ENCODE results near the gene CEP170. TPM values are rescaled to one million over a fixed set of nuclear protein-coding genes. Genes with fewer than 3 reads are reported as not detected.

Gene CEP170
- total RNA-seq, 1 donor from 2014 or later: 168 TPM

- peaks cover 1% of the 10 kb centered on the region for H3K27me3 Mint-ChIP-seq (ENCODE audit: unreplicated experiment)
- no peak for TF ChIP-seq CTCF (IDR thresholded peaks at IDR 0.05; ENCODE audit: unreplicated experiment)
- peaks cover 10% of the 10 kb centered on the region for H3K36me3 Mint-ChIP-seq (ENCODE audit: low read depth, unreplicated experiment)
- H3K27ac Mint-ChIP-seq (ENCODE audit: unreplicated experiment): no peak overlapping the region
- DNase-seq (ENCODE audit: low spot score): no peak
- H3K4me3 Mint-ChIP-seq (ENCODE audit: unreplicated experiment): no peak overlapping the region
- no peaks in the 10 kb centered on the region for H3K9me3 Mint-ChIP-seq (ENCODE audit: unreplicated experiment)
- peaks cover 33% of the 10 kb centered on the region for H3K4me1 Mint-ChIP-seq (ENCODE audit: unreplicated experiment)
These were observed 18.9 kb upstream of the CEP170 start for GRCh38 chr1:243273945-243274344.

GRCh38 chr1:243273506-243273905, 18.4 kb upstream of the CEP170 start:
- no peak for DNase-seq (ENCODE audit: low spot score)
- TF ChIP-seq CTCF (IDR thresholded peaks at IDR 0.05; ENCODE audit: unreplicated experiment): no peak
- peaks cover 1% of the 10 kb centered on the region for H3K27me3 Mint-ChIP-seq (ENCODE audit: unreplicated experiment)
- H3K4me3 Mint-ChIP-seq (ENCODE audit: unreplicated experiment): no peak overlapping the region
- H3K9me3 Mint-ChIP-seq (ENCODE audit: unreplicated experiment): no peaks in the 10 kb centered on the region
- H3K4me1 Mint-ChIP-seq (ENCODE audit: unreplicated experiment): peaks cover 36% of the 10 kb centered on the region
- no peak overlapping the region for H3K27ac Mint-ChIP-seq (ENCODE audit: unreplicated experiment)
- H3K36me3 Mint-ChIP-seq (ENCODE audit: low read depth, unreplicated experiment): peaks cover 10% of the 10 kb centered on the region

GRCh38 chr1:243272401-243272800, 17.3 kb upstream of the CEP170 start:
- TF ChIP-seq CTCF (IDR thresholded peaks at IDR 0.05; ENCODE audit: unreplicated experiment): no peak
- Mint-ChIP-seq H3K27ac (ENCODE audit: unreplicated experiment) (no peak overlapping the region), H3K27me3 (ENCODE audit: unreplicated experiment) (peaks cover 1% of the 10 kb centered on the region), H3K9me3 (ENCODE audit: unreplicated experiment) (no peaks in the 10 kb centered on the region), H3K4me1 (ENCODE audit: unreplicated experiment) (peaks cover 47% of the 10 kb centered on the region), H3K4me3 (ENCODE audit: unreplicated experiment) (no peak overlapping the region), H3K36me3 (ENCODE audit: low read depth, unreplicated experiment) (peaks cover 18% of the 10 kb centered on the region)
- no peak for DNase-seq (ENCODE audit: low spot score)

DNA sequence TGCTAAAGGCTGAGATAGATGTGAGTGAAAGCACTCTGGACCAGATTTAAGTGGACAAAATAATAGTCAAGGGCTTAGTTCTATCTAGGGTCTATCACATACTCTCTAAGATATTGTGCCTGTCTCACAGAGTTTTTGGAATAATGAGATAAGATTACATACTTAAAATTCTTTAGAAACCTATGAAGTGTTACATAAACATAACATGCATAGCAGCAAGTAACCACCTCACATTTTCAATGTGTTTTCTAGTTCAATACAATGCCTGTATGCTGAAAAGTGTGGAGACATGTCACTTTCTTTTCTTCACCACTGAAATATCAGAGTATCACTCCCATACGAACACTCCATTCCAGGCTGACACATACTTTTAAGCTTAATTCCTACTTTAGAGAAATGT, 16.9 kb upstream of the CEP170 start:
- Mint-ChIP-seq H3K27me3 (ENCODE audit: unreplicated experiment) (peaks cover 1% of the 10 kb centered on the region), H3K4me3 (ENCODE audit: unreplicated experiment) (no peak overlapping the region), H3K9me3 (ENCODE audit: unreplicated experiment) (no peaks in the 10 kb centered on the region), H3K27ac (ENCODE audit: unreplicated experiment) (no peak overlapping the region), H3K4me1 (ENCODE audit: unreplicated experiment) (peaks cover 47% of the 10 kb centered on the region), H3K36me3 (ENCODE audit: low read depth, unreplicated experiment) (peaks cover 18% of the 10 kb centered on the region)
- DNase-seq (ENCODE audit: low spot score): no peak
- TF ChIP-seq CTCF (IDR thresholded peaks at IDR 0.05; ENCODE audit: unreplicated experiment): no peak

DNA sequence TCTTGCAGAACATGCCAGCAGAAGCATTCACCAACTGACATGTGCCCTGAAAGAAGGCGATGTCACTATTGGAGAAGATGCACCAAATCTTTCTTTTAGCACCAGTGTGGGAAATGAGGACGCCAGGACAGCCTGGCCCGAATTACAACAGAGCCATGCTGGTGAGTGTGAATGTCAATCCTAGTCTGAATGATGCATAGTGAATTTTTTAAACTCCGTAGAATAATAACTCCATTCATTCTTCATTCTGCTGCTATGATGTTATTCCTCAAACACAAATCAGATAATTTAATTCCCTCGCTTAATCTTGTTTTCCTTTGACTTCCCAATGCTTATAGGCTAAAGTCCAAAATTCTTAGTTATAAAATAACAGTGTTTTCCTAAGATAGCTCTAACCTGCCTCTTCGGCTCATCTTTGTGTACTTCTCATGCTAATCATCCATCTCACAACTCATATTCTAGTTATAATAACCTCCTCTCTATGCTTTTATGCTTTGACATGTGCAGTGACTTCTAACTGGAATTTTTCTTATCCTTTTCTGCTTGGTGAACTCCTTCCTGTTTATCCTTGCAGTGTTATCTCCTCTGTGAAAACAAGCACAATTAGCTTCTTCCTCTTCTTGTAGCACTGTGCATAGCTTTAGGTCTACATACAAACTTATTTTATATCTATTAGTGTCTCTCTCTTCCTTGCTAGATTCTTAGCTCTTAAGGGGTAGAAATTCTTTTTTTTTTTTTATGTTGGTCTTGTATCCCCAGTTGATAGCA, 15.2 kb upstream of the CEP170 start:
- no peak for DNase-seq (ENCODE audit: low spot score)
- no peak for TF ChIP-seq CTCF (IDR thresholded peaks at IDR 0.05; ENCODE audit: unreplicated experiment)
- Mint-ChIP-seq H3K9me3 (ENCODE audit: unreplicated experiment) (no peaks in the 10 kb centered on the region), H3K27me3 (ENCODE audit: unreplicated experiment) (no peaks in the 10 kb centered on the region), H3K4me1 (ENCODE audit: unreplicated experiment) (peaks cover 47% of the 10 kb centered on the region), H3K4me3 (ENCODE audit: unreplicated experiment) (peak overlapping the region; percentile 20), H3K27ac (ENCODE audit: unreplicated experiment) (peak overlapping the region; percentile 94), H3K36me3 (ENCODE audit: low read depth, unreplicated experiment) (peaks cover 13% of the 10 kb centered on the region)
